Stimulated activated CD8-positive, alpha-beta memory T cell treated with anti-CD3 and anti-CD28 coated beads, Interleukin-7, amount 100 ng/mL, for 4 hours (primary cell): ENCODE results near the gene MED15.

Source experiments
- DNase-seq, 2 donors: peaks; one replicate each; pipeline ENCODE4 v3.0.0-alpha.2; 2020; ENCODE audit warnings: low read depth in 2 of 2

MED15 gene

DNA sequence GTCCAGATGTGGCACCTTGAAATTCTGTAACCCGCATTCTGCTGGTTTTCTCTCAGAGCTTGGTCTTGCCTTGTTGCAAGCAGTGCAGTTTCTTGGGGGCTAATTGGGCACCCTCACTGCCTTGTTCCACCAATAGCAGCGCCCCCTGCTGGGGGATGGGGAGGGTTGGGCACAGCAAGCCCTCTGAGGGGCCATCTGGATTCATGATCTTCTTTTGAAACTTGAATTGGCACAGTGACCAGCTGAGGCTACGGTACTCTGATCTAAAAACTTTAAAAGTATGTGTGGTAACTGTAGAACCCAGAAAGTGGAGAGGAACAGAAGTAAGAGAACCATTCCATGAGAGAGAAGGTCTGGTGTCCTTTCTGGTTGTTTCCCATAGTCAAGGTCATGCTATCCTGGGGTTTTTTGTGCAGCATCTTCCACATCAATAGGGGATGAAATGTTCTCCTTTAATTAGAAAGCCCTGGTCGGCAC lies 64.2 kb downstream of the MED15 start:
- peak in 1 of 2 donors; percentile 51 for DNase-seq

DNA sequence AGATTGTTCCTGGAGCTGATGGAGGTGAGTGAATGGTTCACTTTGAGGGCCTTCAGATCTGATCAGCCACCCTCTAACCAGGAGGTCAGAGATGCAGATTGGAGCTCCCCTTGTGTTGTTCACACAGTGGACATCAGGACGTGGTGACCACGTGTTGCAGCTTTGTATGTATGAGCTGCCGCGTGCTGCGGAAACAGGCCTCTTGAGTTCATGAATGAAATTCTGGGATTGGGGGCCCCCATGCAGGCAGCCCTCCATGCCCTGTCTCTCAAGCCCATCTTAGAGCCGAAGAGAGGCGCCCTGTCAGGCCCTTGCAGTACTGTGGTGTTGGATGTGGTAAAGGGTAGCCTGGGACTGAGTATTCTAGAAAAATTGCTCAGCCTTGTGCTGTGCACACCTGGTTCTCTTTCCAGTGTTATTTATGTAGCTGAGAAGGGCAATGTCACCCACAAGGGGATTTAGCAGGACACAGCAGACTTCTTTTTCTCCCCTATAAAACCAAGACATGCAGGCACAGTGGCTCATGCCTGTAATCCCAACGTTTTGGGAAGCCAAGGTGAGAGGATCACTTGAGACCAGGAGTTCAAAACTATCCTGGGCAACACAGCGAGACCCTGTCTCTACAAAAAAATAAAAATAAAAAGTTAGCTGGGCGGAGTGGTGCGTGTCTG lies 64.9 kb downstream of the MED15 start:
- DNase-seq: no peak

DNA sequence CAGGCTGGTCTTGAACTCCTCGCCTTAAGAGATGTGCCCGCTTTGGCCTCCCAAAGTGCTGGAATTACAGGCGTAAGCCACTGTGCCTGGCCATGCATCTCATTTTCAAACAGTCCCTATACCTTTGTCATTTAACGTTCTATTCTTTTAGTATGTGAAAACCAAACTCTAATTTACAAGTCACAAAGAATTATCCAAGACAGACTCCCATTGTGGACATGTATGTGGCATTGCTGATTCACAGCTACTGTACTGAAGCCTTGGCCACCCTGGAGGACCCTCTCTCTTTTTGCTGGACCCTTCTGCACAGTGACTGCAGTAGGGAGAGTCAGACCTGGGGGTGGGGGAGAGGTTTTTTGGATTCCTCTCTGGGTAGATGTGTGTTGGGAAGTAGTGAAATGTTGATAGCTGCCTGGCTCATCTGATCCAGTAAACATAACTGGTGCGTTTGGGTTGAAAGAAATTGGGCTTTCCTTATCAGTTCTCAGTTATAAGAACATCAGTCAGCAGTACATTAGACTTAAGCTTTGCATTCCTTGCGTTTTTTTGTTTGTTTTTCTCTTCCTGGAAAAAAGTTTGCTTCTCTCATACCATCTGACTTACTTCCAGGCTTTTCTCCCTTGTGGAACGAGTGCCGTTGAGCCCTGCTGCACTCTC lies 65.9 kb downstream of the MED15 start:
- no peak for DNase-seq

DNA sequence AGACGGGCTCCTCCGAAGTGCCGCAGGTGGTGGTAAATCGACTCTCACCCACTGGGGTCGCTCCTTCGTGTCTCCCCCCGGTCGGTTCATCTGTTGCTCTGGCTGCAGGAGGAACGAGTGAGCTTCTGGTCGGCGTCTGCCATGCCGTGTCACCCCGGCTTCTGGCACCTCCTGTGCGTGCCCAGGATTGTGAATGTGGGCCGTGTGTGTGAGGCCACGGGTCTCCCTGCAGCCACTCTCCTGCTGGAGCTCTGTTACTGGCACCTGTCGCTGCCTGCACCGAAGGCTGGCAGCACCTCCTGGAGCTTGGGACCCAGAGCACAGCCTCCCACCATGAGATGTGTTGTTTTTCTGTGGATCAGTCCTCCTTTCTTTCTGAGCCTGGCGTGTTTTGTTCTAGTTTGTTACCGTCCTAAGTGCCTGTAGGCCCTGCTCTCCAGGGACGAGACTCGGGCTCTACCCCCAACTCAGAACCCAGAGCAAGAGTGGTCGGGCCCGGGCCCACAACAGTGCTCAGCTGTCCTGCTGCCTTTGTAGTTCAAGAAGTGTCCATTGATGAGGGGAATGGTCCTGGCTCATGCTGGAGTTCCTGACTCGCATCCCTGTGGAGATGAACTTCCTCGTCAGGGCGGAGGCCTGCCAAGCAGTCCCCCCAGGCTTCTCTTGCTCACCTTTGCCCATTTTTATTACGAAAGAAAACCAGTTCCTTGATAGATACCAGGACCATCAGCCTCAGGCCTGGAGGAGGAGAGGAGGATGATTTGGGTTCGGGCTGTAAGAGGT lies 66.6 kb downstream of the MED15 start:
- DNase-seq: no peak

DNA sequence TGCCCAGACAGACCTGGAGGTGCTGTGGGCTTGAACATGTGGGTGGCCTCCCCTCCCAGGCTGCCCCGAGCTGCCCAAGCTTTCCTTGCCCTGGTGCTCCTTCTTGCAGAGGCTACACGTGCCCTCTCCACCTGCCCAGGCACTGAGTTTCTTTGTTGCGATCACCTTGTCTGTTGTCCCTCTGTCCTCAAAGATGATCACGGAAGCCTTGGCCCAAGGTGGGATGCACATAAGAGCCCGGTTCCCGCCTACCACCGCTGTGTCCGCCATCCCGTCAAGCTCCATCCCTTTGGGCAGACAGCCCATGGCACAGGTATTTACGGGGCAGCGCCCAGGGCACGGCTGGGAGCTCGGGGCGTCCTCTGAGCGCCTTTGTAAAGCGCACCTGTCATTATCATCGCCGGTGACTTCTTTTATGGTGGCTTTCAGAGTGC lies 67.5 kb downstream of the MED15 start:
- no peak for DNase-seq

DNA sequence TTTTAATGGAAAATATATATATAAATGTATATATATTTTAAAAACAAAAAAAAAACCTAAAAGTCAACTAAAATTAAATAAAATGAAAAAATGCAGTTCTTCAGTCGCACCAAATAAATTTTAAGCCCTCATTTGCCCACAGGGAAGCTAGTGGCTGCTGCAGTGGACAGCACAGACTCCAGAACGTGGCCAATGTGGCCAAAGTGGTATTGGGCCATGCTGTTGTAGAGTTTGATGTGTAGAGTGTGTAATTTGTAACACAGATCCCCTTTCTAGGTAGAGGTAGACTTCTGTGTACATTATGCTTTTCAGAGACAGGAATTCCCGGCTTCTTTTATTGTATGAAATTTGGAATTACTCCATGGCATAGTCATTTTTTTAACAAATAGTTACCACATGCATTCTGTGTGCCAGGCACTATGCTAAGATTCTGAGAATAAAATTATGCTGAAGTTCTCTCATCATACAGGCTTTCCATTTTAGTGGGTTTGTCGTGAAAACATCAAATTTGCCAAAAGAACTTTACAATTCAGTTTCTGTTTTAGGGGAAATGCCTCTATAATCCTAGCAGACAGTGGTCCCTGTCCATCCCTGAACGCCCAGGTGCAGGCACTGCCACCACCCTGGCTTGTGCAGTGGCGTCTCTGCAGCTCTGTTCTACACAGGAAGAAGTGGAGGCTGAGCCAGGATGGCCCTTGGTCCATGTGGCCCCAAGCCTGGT lies 68.5 kb downstream of the MED15 start:
- no peak for DNase-seq

DNA sequence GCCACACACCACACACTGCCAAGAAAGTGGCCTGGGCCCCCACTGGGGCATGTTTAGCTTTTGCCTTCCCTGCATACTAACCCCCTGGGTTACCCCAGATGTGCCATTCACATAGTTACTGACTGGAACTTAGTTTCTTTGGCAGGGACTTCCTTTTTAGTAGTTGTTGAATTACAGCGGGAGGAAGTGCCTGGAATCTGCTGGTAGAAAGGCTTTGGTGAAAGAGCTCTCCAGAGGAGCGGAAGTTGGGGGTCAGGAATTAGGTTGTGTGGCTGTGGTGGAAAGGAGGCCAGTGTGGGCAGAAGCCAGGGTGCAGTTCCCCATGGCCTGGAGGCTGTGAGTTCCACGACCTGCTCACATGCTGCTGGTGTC lies 69.0 kb downstream of the MED15 start:
- no peak for DNase-seq

DNA sequence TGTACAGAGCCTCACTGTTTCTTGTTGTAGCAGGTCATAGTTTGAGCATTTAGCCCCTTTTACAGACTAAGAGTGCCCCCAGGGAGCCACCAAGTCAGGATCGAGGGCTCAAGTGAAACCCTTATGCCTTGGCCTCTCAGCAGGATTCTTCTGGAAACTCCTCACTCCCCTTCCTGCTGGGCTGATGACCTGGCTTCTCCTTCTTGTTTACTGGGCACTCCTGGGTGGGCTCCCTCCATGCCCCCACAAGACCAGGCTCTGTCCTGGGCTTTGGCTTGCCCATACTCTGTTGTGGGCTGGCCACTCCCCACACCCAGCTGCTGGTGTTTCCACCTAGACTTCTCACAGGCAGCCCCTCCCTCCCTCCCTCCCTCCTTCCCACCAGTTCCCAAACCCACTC lies 69.6 kb downstream of the MED15 start:
- no peak for DNase-seq

DNA sequence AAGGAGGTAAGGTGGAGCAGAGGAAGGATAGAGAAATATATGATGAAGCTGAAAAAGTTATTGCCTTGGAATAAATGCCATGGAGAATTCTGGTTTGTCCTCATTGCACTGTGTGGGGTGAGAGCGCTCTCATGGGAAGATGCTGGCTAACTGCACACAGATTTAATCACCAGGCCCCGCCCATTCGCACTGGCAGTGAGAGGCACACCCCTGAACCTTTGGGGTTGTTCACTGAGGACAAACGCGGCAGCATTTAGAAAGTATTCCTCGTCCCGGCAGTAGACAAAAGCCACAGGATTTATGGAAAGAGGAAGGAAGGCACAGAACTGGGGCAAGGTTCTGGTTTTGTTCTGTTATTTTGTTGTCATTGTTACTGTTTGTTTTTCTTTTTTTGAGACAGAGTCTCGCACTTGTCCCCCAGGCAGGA lies 70.2 kb downstream of the MED15 start:
- DNase-seq: no peak

DNA sequence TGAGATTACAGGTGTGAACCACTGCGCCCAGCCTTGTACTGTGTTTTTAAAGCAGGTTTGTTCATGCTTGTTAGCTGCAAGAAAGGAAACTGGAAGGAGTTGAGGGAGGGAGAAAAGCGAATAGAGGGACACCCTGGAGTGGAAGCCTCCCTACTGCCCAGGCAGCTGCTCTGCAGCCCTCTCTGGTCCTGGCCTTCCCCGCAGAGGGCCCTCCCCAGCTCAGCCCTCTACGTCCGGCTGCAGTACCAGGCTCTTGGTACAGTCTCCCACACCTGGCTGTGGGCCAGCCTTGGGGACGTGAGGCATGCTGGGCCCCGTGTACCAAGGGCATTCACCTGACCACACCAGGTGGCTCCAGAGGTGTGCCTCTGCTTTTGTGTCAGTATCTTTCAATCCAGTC lies 70.8 kb downstream of the MED15 start:
- no peak for DNase-seq

DNA sequence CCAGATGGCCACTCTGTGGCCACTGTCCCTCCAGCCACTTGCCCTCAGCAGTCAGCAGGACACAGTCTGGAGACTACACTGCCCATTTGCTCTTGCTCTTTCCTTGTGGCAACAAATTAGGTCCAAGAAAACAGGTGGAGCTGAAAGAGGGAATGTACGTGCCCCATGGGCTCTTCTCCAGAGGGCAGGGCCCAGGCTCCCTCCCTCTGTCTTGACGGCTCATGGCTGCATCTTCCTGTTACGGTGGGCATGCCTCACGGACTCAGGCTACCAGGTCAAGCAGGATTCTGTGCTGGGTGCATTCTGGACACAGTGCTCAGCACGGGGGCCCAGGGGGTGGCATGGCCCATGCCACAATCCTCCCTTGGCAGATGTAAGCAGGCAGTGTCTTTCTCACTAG lies 71.3 kb downstream of the MED15 start:
- DNase-seq: no peak

DNA sequence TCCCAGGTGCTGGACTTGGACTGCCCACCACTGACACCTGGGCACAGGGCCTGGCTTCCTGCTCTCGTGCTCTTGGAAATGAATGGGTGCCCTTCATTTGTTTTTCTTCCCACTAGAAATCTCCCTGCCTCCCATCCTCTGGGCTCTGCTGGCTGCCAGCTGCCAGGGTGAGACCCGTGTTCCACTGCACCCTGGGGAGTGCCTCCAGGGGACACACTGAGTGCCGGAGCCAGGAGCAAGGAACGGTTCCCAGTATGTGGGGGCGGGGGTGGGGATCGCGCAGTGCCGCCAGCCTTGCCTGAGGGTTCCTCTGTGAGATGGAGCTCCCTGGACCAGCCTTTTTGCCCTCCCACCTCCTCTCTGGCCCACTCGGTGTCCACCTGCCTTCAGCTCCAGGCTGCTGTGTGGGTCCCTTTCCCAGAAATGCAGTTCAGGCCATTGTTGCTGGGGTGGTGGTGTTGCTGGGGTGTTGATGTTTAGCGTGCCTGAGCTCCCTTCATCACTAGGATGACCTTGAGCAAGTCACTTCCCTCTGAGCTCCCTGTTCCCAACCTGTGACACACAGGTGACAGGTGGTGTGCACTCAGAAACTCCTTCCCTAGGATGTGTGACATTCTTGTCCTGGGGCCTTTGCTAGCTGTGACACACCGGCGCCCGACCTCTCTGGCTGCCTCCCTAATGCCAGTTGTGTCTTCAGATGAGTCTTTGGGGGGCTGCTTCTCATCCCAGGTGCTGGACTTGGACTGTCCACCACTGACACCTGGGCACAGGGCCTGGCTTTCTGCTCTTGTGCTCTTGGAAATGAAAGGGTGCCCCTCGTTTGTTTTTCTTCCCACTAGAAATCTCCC lies 72.1 kb downstream of the MED15 start:
- DNase-seq: no peak

DNA sequence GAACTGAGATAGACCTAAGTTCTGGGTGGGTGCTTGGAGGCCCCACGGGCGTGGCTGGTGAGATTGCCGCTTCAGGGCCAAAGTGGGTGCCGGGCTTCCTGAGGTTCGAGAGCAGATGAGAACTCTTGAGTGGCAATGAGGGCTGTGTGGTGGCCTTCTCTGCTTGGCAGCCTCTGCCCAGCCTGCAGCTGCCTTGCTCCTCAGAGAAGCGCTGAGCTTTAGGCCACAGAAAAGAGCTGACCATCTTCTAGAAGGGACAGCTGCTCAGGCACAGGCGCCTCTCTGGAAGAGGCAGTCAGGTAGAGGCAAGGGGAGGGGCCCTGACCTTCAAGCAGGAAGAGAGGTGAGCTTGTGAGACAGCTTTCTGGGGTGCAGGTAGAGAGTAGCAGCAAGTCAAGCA lies 72.8 kb downstream of the MED15 start:
- DNase-seq: no peak

DNA sequence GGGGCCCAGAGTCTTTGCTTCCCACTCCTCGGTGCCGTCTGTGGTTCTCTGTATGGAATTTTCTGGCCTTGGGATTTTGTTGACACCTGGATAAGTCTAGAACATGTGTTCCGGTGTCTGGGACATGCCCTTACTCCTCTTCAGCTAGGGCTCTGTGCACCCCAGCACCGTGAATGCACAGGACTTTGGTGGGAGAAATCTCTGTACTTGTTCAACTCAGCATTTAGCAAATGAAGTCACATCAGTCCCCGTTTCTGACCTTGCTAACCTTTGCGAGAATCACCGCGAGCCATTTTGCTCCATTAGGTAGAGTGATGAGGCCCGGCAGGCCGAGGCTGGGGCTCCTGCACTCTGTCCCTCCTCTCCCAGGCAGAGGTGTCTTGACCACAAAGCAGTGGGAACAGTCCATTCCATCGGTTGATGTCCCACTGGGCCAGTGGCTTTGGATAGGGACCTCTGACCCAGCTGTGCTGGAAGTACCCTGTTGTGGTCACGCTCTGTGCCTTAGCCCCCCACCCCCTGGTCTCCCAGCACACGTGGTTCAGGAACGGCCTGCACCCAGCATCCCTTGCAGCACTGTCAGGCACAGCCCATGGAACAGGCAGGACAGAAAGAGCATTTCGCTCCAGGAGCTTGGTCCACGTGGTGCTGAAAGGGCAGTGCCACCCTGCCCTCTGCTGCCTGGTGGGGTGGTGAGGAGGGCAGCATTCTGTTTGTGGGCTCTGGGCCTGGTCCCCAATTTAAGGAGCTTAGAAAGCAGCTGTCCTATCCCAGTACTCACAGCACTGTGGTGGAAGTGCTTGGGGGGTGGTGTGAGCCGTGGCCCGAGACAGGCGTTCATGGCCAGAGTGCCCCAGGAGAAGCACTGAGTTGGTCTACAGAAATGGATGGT lies 73.4 kb downstream of the MED15 start:
- no peak for DNase-seq

DNA sequence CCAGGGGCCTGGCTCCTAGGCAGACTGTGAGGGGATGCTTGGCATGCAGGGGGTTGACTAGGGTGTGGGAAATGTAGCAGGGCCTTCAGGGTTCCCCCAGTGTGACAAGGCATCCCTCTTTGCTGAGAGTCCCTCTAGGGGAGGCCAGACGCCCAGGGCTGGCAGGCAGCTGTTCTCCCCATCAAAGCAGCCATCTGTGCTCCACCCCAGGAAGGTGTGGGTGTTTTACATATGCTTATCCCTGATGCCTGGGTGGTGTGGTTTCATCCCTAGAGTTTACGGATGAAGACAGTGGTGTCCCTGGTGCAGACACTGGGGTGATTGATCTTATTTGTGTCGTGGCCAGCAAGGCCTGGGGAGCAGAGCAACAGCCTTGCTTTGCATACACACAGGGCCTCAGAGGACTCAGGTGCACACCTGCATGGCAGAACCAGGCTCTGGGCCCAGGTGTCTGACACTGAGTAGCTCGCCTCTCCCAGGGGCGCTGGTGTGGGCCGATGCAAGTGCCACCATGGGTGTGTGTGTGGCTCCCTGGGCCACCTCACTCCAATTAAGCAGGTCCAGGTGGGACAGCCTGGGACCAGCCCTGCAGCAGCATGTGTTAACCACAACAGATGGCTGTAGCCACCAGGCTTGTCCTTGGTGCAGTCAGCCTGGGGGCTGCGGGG lies 74.2 kb downstream of the MED15 start:
- no peak for DNase-seq

DNA sequence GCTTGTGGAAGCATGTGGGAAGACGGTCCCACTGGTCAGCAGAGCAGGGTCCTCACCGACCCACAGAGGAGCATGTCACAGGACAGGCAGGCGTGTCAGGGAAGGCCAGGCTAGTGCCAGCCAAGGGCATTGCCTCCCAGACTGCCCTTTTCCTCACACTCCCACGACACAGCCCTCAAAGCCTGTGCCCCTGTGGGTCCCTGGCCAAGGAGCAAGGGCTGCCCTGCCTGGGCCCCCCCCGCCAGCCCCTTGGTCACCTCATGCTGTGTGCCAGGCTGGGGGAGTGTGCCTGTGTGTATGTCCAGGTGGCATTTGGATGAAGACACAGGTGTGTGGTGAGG lies 74.7 kb downstream of the MED15 start:
- no peak for DNase-seq

DNA sequence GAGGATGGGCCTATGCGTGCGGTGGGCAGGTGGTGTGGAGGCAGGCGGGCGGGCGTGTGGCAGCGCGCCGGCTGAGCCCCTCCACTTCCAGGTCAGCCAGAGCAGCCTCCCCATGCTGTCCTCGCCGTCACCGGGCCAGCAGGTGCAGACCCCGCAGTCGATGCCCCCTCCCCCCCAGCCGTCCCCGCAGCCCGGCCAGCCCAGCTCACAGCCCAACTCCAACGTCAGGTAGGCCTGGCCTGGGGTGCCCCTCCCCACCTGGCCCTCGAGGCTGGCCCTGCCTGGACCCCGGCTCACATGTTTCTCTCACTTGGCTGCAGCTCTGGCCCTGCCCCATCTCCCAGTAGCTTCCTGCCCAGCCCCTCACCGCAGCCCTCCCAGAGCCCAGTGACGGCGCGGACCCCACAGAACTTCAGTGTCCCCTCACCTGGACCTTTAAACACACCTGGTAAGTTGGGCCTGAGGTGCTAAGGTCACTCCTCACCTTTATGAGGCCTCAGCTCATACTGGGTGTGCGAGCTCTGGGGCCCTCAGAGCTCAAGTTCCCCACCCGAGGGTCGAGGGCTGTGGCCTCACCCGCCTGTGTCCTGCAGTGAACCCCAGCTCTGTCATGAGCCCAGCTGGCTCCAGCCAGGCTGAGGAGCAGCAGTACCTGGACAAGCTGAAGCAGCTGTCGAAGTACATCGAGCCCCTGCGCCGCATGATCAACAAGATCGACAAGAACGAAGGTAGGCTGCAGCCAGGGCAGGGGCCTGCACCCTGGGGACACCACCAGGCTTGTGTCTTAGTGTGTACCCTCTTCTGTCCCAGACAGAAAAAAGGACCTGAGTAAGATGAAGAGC lies 75.3 kb downstream of the MED15 start:
- DNase-seq: no peak

DNA sequence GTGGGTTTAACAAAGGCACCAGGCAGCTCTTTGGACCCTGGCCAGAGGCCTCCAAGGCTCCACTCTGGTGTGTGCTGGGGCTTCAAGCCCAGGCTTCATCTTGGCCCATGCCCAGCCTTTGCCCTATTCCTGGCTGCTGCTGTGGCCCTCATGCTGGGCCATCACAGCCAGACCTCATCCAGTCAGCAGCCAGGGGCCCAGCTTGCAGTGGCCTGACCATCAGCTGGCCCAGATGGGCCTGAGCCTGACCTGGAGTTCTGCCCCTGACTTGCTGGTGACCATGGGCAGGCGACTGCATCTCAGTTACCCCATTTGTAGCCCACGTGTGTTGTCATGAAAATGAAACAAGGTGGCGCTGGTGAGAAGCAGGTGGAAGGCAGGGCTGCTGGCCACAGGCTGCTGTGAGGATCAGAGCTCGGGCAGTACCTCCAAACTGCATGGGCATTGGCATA lies 76.1 kb downstream of the MED15 start:
- no peak for DNase-seq
